B cell (primary cell): Measurements from ENCODE around the gene DOCK7. TPM values are rescaled to one million over a fixed set of nuclear protein-coding genes. Genes with fewer than 3 reads are reported as not detected.
"Not testable (repeated sequence)": the region's sequence is repeated elsewhere in the genome, so short reads cannot be mapped to it uniquely, and the experiment has no call there.

ENCODE experiments used
- ATAC-seq: fragments of 200-7000 bp; cut with Tn5 transposase; one replicate; pipeline ENCODE4 v1.10.0; 2021; ENCODE audit warnings: low read depth, mild to moderate bottlenecking, moderate number of reproducible peaks, moderate library complexity
- CTCF ChIA-PET: fragments of 350-600 bp; sonication (Branson Sonifier 250); formaldehyde crosslinking; loops from one replicate; lab custom pipeline; 2021; ENCODE audit warnings: antibody characterized with exemption, inconsistent platforms; lab: Charles Lee
- POLR2A ChIA-PET: fragments of 350-600 bp; sonication (Branson Sonifier 250); formaldehyde crosslinking; loops from one replicate; lab custom pipeline; 2021; ENCODE audit warnings: antibody characterized with exemption; lab: Charles Lee
- DNase-seq: peaks from one replicate; pipeline ENCODE4 v3.0.0; 2013
- H2AFZ ChIP-seq: 2 replicates; pipeline ENCODE4 v1.6.1; 2012; ENCODE audit warnings: mild to moderate bottlenecking, low read depth, low read length; ENCODE audit not compliant: insufficient read depth, poor library complexity, severe bottlenecking
- H3K27ac ChIP-seq, 2 donors: 1 replicate in 1 of 2; 2 replicates in 1 of 2; pipeline ENCODE4 v1.5.1; 2012 to 2013; ENCODE audit warnings: low read length in 2 of 2, mild to moderate bottlenecking in 2 of 2, moderate library complexity in 1 of 2
- H3K27me3 ChIP-seq, 4 experiments: fragments of 200-600 bp in 1 of 4; sonication (generic) in 1 of 4; replicated peaks in 1 of 4; 1 replicate in 2 of 4; 2 replicates in 2 of 4; pipeline versions ENCODE4 v1.6.1 to v1.7.0; 2013 to 2016; ENCODE audit warnings: low read length in 3 of 4, mild to moderate bottlenecking in 2 of 4, mixed read lengths in 1 of 4, moderate library complexity in 1 of 4; ENCODE audit not compliant: insufficient read depth in 4 of 4, control insufficient read depth in 3 of 4; ENCODE audit errors: control extremely low read depth in 1 of 4
- H3K36me3 ChIP-seq, 2 experiments: replicated peaks in 1 of 2; 1 replicate in 1 of 2; 2 replicates in 1 of 2; pipeline versions ENCODE4 v1.6.1 to v1.7.1; 2013; ENCODE audit warnings: low read length in 1 of 2; ENCODE audit not compliant: insufficient read depth in 2 of 2, control insufficient read depth in 1 of 2; ENCODE audit errors: control extremely low read depth in 1 of 2, extremely low read depth in 1 of 2
- H3K4me1 ChIP-seq, 2 donors: fragments of 200-600 bp in 1 of 2; sonication (generic) in 1 of 2; 1 replicate in 1 of 2; 2 replicates in 1 of 2; pipeline versions ENCODE4 v1.5.1 to v1.6.1; 2013 to 2017; ENCODE audit warnings: low read length in 2 of 2; ENCODE audit not compliant: control insufficient read depth in 2 of 2, insufficient read depth in 2 of 2
- H3K4me2 ChIP-seq: replicated peaks from 2 replicates; pipeline ENCODE3; 2012; ENCODE audit warnings: mild to moderate bottlenecking, low read depth, low read length; ENCODE audit not compliant: poor library complexity, severe bottlenecking
- H3K4me3 ChIP-seq, 5 experiments: fragments of 200-600 bp in 1 of 5; sonication (generic) in 1 of 5; 1 replicate in 3 of 5; 2 replicates in 2 of 5; pipeline versions ENCODE4 v1.5.1 to v1.7.0; 2011 to 2016; ENCODE audit warnings: low read length in 4 of 5, mild to moderate bottlenecking in 4 of 5, low read depth in 2 of 5, control low read depth in 1 of 5, moderate library complexity in 1 of 5; ENCODE audit not compliant: insufficient read depth in 1 of 5; ENCODE audit errors: control extremely low read depth in 1 of 5, extremely low read depth in 1 of 5
- H3K79me2 ChIP-seq: fragments of 200-600 bp; sonication (generic); one replicate; pipeline ENCODE4 v1.6.0; 2016; ENCODE audit warnings: low read length; ENCODE audit not compliant: control insufficient read depth, insufficient read depth
- H3K9ac ChIP-seq: fragments of 200-600 bp; sonication (generic); 2 replicates; pipeline ENCODE4 v1.6.1; 2017; ENCODE audit warnings: mild to moderate bottlenecking, low read length, moderate library complexity
- H3K9me3 ChIP-seq, 3 donors: one replicate each; pipeline versions ENCODE4 v1.6.1 to v1.7.1; 2013; ENCODE audit warnings: low read length in 2 of 3; ENCODE audit not compliant: control insufficient read depth in 2 of 3, insufficient read depth in 1 of 3; ENCODE audit errors: control extremely low read depth in 1 of 3
- H4K20me1 ChIP-seq: 2 replicates; pipeline ENCODE4 v1.6.0; 2012; ENCODE audit warnings: mild to moderate bottlenecking, low read length; ENCODE audit not compliant: insufficient read depth, control insufficient read depth, poor library complexity, severe bottlenecking
- H3K27ac Mint-ChIP-seq: one replicate; pipeline ENCODE4 v1.8.0; 2021; ENCODE audit warnings: mixed read lengths
- H3K27me3 Mint-ChIP-seq: one replicate; pipeline ENCODE4 v1.8.0; 2021; ENCODE audit warnings: mixed read lengths
- H3K4me1 Mint-ChIP-seq: one replicate; pipeline ENCODE4 v1.8.0; 2021; ENCODE audit warnings: mixed read lengths
- H3K4me3 Mint-ChIP-seq: one replicate; pipeline ENCODE4 v1.8.0; 2021; ENCODE audit warnings: mixed read lengths
- H3K9me3 Mint-ChIP-seq: one replicate; pipeline ENCODE4 v1.8.0; 2022; ENCODE audit warnings: mixed read lengths; ENCODE audit not compliant: insufficient read depth
- EZH2 ChIP-seq: IDR thresholded peaks from 2 replicates; pipeline ENCODE4 v1.6.1; 2012; ENCODE audit warnings: borderline replicate concordance, low read depth, mild to moderate bottlenecking, moderate library complexity, low read length; ENCODE audit not compliant: insufficient read depth, poor library complexity, severe bottlenecking
- WGBS: methylation state at CpG from one replicate; pipeline ENCODE4 v1.1.5; 2013; ENCODE audit warnings: missing lambda C conversion rate; ENCODE audit not compliant: insufficient coverage; 5-methylcytosine and 5-hydroxymethylcytosine counted together
- intact Hi-C: fragments of 100-400 bp; cut with micrococcal nuclease; formaldehyde crosslinking; loops from one replicate; pipeline ENCODE4 v1.10.0; 2022
- polyA plus RNA-seq: library from polyadenylated mRNA; depleted of rRNA; stranded (reverse); fragments of >200 nt; gene quantifications from 2 replicates; pipeline ENCODE4 v1.2.3, GENCODE V29; 2012
- total RNA-seq, 2 donors: library from RNA; stranded (reverse); fragments of 120-200 nt in 1 of 2; gene quantifications; 1 replicate in 1 of 2; 2 replicates in 1 of 2; pipeline versions ENCODE4 v1.2.3 to v1.2.4, GENCODE V29; 2013 to 2022
- TF ChIP-seq, protein P1 (sequence below): fragments of 200-600 bp; IDR thresholded peaks from one replicate; pipeline ENCODE4 v1.8.0; 2022; ENCODE audit warnings: antibody characterized with exemption, mild to moderate bottlenecking

The DOCK7 gene
- total and polyA plus RNA-seq, 2 donors (not counting 1 experiment from before 2014, with no cell fraction given), result 3.6 to 20.5 TPM

- H3K27ac ChIP-seq, result no peak overlapping the region
- H4K20me1 ChIP-seq, result no peaks in the 10 kb centered on the region
- no peak for ATAC-seq
- no peak for DNase-seq
- Mint-ChIP-seq H3K4me3 (no peak overlapping the region), H3K27me3 (no peaks in the 10 kb centered on the region), H3K4me1 (no peaks in the 10 kb centered on the region), H3K27ac (no peak overlapping the region), H3K9me3 (no peaks in the 10 kb centered on the region)
- intact Hi-C loops, result no loop called here
- no peak overlapping the region for H3K4me2 ChIP-seq
- no peaks in the 10 kb centered on the region for H3K27me3 ChIP-seq
- H3K4me1 ChIP-seq, result no peaks in the 10 kb centered on the region
- ChIA-PET POLR2A (no interaction called here), CTCF (no interaction called here)
- no peaks in the 10 kb centered on the region for H3K36me3 ChIP-seq
- H3K9ac ChIP-seq, result no peak overlapping the region
- no peak overlapping the region for H3K4me3 ChIP-seq
- TF ChIP-seq, protein P1, sequence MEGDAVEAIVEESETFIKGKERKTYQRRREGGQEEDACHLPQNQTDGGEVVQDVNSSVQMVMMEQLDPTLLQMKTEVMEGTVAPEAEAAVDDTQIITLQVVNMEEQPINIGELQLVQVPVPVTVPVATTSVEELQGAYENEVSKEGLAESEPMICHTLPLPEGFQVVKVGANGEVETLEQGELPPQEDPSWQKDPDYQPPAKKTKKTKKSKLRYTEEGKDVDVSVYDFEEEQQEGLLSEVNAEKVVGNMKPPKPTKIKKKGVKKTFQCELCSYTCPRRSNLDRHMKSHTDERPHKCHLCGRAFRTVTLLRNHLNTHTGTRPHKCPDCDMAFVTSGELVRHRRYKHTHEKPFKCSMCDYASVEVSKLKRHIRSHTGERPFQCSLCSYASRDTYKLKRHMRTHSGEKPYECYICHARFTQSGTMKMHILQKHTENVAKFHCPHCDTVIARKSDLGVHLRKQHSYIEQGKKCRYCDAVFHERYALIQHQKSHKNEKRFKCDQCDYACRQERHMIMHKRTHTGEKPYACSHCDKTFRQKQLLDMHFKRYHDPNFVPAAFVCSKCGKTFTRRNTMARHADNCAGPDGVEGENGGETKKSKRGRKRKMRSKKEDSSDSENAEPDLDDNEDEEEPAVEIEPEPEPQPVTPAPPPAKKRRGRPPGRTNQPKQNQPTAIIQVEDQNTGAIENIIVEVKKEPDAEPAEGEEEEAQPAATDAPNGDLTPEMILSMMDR, result no peak
- no peak for TF ChIP-seq EZH2
- peaks cover 0 to 10% (median 0%) of the 10 kb centered on the region in 3 donors for H3K9me3 ChIP-seq
- no peak overlapping the region for H2AFZ ChIP-seq
- H3K79me2 ChIP-seq, result no peaks in the 10 kb centered on the region
- WGBS, result 100% methylated on average over 2 of the region's 7 CpGs
These were observed 19.0 kb upstream of the DOCK7 start for GRCh38 chr1:62706985-62707743.

GRCh38 chr1:62698161-62698560 is 10.0 kb upstream of the DOCK7 start:
- H3K9me3 ChIP-seq, H3K9ac ChIP-seq, DNase-seq, H3K9me3 Mint-ChIP-seq, H3K27ac ChIP-seq, ATAC-seq, H3K4me1 Mint-ChIP-seq, H3K4me3 Mint-ChIP-seq, H3K27ac Mint-ChIP-seq, H4K20me1 ChIP-seq, intact Hi-C loops, H3K27me3 ChIP-seq, H3K36me3 ChIP-seq, H3K4me2 ChIP-seq, H3K4me1 ChIP-seq, H3K4me3 ChIP-seq, POLR2A ChIA-PET, H2AFZ ChIP-seq, H3K27me3 Mint-ChIP-seq, H3K79me2 ChIP-seq: not testable (repeated sequence)
- CTCF ChIA-PET, result interaction anchor here (1.6 kb wide), 1 partner anchor 10 kb away, joined by 5 read pairs; the partner anchor contains the start of gene DOCK7
- WGBS, result 100% methylated on average over 2 of the region's 5 CpGs

DNA sequence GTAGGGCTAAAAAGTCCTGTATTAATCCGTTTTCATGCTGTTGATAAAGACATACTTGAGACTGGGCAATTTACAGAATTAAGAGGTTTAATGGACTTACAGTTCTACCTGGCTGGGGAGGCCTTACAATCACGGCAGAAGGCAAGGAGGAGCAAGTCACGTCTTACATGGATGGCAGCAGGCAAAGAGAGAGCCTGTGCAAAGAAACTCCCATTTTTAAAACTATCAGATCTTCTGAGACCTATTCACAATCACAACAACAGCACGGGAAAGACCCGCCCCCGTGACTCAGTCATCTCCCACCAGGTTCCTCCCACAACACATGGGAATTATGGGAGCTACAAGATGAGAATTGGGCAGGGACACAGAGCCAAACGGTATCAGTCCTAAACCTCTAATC is 6.3 kb upstream of the DOCK7 start:
- H3K4me2 ChIP-seq, H3K27ac ChIP-seq, H3K27ac Mint-ChIP-seq, H3K4me3 Mint-ChIP-seq, CTCF ChIA-PET, POLR2A ChIA-PET, H3K79me2 ChIP-seq, H3K27me3 Mint-ChIP-seq, H2AFZ ChIP-seq, intact Hi-C loops, H3K27me3 ChIP-seq, H3K4me3 ChIP-seq, ATAC-seq, H3K9me3 Mint-ChIP-seq, H3K9me3 ChIP-seq, H3K4me1 ChIP-seq, H3K9ac ChIP-seq, H3K4me1 Mint-ChIP-seq, H3K36me3 ChIP-seq, H4K20me1 ChIP-seq, DNase-seq: not testable (repeated sequence)
- 95% methylated on average over 4 of the region's 7 CpGs for WGBS
